Measurements from ENCODE around the gene VIL1. TPM values are rescaled to one million over a fixed set of nuclear protein-coding genes. Genes with fewer than 3 reads are reported as not detected.

VIL1 gene
- total and polyA plus RNA-seq, 2 of the 8 experiments (the other 6 are each of a cell fraction or from before 2014, with no cell fraction given): 6.2 to 7.0 TPM

- TF ChIP-seq, protein P1, sequence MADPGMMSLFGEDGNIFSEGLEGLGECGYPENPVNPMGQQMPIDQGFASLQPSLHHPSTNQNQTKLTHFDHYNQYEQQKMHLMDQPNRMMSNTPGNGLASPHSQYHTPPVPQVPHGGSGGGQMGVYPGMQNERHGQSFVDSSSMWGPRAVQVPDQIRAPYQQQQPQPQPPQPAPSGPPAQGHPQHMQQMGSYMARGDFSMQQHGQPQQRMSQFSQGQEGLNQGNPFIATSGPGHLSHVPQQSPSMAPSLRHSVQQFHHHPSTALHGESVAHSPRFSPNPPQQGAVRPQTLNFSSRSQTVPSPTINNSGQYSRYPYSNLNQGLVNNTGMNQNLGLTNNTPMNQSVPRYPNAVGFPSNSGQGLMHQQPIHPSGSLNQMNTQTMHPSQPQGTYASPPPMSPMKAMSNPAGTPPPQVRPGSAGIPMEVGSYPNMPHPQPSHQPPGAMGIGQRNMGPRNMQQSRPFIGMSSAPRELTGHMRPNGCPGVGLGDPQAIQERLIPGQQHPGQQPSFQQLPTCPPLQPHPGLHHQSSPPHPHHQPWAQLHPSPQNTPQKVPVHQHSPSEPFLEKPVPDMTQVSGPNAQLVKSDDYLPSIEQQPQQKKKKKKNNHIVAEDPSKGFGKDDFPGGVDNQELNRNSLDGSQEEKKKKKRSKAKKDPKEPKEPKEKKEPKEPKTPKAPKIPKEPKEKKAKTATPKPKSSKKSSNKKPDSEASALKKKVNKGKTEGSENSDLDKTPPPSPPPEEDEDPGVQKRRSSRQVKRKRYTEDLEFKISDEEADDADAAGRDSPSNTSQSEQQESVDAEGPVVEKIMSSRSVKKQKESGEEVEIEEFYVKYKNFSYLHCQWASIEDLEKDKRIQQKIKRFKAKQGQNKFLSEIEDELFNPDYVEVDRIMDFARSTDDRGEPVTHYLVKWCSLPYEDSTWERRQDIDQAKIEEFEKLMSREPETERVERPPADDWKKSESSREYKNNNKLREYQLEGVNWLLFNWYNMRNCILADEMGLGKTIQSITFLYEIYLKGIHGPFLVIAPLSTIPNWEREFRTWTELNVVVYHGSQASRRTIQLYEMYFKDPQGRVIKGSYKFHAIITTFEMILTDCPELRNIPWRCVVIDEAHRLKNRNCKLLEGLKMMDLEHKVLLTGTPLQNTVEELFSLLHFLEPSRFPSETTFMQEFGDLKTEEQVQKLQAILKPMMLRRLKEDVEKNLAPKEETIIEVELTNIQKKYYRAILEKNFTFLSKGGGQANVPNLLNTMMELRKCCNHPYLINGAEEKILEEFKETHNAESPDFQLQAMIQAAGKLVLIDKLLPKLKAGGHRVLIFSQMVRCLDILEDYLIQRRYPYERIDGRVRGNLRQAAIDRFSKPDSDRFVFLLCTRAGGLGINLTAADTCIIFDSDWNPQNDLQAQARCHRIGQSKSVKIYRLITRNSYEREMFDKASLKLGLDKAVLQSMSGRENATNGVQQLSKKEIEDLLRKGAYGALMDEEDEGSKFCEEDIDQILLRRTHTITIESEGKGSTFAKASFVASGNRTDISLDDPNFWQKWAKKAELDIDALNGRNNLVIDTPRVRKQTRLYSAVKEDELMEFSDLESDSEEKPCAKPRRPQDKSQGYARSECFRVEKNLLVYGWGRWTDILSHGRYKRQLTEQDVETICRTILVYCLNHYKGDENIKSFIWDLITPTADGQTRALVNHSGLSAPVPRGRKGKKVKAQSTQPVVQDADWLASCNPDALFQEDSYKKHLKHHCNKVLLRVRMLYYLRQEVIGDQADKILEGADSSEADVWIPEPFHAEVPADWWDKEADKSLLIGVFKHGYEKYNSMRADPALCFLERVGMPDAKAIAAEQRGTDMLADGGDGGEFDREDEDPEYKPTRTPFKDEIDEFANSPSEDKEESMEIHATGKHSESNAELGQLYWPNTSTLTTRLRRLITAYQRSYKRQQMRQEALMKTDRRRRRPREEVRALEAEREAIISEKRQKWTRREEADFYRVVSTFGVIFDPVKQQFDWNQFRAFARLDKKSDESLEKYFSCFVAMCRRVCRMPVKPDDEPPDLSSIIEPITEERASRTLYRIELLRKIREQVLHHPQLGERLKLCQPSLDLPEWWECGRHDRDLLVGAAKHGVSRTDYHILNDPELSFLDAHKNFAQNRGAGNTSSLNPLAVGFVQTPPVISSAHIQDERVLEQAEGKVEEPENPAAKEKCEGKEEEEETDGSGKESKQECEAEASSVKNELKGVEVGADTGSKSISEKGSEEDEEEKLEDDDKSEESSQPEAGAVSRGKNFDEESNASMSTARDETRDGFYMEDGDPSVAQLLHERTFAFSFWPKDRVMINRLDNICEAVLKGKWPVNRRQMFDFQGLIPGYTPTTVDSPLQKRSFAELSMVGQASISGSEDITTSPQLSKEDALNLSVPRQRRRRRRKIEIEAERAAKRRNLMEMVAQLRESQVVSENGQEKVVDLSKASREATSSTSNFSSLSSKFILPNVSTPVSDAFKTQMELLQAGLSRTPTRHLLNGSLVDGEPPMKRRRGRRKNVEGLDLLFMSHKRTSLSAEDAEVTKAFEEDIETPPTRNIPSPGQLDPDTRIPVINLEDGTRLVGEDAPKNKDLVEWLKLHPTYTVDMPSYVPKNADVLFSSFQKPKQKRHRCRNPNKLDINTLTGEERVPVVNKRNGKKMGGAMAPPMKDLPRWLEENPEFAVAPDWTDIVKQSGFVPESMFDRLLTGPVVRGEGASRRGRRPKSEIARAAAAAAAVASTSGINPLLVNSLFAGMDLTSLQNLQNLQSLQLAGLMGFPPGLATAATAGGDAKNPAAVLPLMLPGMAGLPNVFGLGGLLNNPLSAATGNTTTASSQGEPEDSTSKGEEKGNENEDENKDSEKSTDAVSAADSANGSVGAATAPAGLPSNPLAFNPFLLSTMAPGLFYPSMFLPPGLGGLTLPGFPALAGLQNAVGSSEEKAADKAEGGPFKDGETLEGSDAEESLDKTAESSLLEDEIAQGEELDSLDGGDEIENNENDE (IDR thresholded peaks at IDR 0.05; ENCODE audit: insufficient replicate concordance, low read length): no peak
- TF ChIP-seq CEBPB (IDR thresholded peaks at IDR 0.05; ENCODE audit: low read depth, low read length): no peak
- TF ChIP-seq NANOG (IDR thresholded peaks at IDR 0.05; ENCODE audit: insufficient read depth, low read depth, low read length, poor library complexity, severe bottlenecking): no peak
- no peak for TF ChIP-seq GTF2F1 (IDR thresholded peaks at IDR 0.05; ENCODE audit: borderline replicate concordance, low read depth, low read length)
- TF ChIP-seq HDAC6 (IDR thresholded peaks at IDR 0.05; ENCODE audit: low read depth, low read length): no peak
- no peak for TF ChIP-seq CHD1 (IDR thresholded peaks at IDR 0.05; ENCODE audit: low read depth, low read length)
- no peak for TF ChIP-seq KDM5A (IDR thresholded peaks at IDR 0.05; ENCODE audit: low read length)
- TF ChIP-seq SRF (IDR thresholded peaks at IDR 0.05; ENCODE audit: low read depth, low read length): no peak
- no peak for TF ChIP-seq SP4 (IDR thresholded peaks at IDR 0.05; ENCODE audit: low read length)
- no peak for TF ChIP-seq ATF2 (IDR thresholded peaks at IDR 0.05; ENCODE audit: low read length)
- no peak for TF ChIP-seq TEAD4 (IDR thresholded peaks at IDR 0.05; ENCODE audit: low read depth, low read length)
Observed at GRCh38 chr2:218431878-218432277, 13.0 kb downstream of the VIL1 start (continued).
